Muscle of leg (tissue), 16 donors: Measurements from ENCODE around the gene ARHGDIA. TPM values are rescaled to one million over a fixed set of nuclear protein-coding genes. Genes with fewer than 3 reads are reported as not detected.
"Not testable (repeated sequence)": the region's sequence is repeated elsewhere in the genome, so short reads cannot be mapped to it uniquely, and the experiment has no call there.

ENCODE experiments used
- DNase-seq: peaks from one replicate; pipeline ENCODE4 v3.0.0; 2013
- H3K27ac ChIP-seq: one replicate; pipeline ENCODE4 v1.5.1; 2013; ENCODE audit warnings: mild to moderate bottlenecking, low read length, control low read depth
- H3K27me3 ChIP-seq: one replicate; pipeline ENCODE4 v1.6.1; 2013; ENCODE audit warnings: low read length; ENCODE audit not compliant: control insufficient read depth, insufficient read depth
- H3K36me3 ChIP-seq: one replicate; pipeline ENCODE4 v1.6.1; 2013; ENCODE audit warnings: low read length; ENCODE audit not compliant: control insufficient read depth, insufficient read depth
- H3K4me1 ChIP-seq: one replicate; pipeline ENCODE4 v1.6.1; 2013; ENCODE audit warnings: low read length; ENCODE audit not compliant: control insufficient read depth, insufficient read depth
- H3K4me3 ChIP-seq: one replicate; pipeline ENCODE4 v1.5.1; 2013; ENCODE audit warnings: low read length, control low read depth
- H3K9me3 ChIP-seq: replicated peaks from 2 replicates; pipeline ENCODE4 v1.6.1; 2013; ENCODE audit warnings: low read depth, low read length; ENCODE audit not compliant: control insufficient read depth
- WGBS: methylation state at CpG from one replicate; pipeline ENCODE4 v1.1.5; 2013; ENCODE audit warnings: missing lambda C conversion rate; ENCODE audit not compliant: insufficient coverage; 5-methylcytosine and 5-hydroxymethylcytosine counted together
- long read RNA-seq, 11 donors: transcript quantifications; one replicate each; lab custom pipeline, GENCODE V29; 2026
- polyA plus RNA-seq, 8 donors: library from polyadenylated mRNA; unstranded; fragments of 120-200 nt; gene quantifications; one replicate each; pipeline versions ENCODE4 v1.2.1 to v1.2.3, GENCODE V29; 2013; ENCODE audit warnings: inconsistent platforms in 1 of 8, low replicate concordance in 1 of 8; ENCODE audit not compliant: insufficient read length in 8 of 8, insufficient read depth in 1 of 8
- total RNA-seq: library from RNA; stranded (reverse); fragments of 120-200 nt; gene quantifications from one replicate; pipeline ENCODE4 v1.2.4, GENCODE V29; 2013

Gene ARHGDIA
- 86.0 TPM for total RNA-seq
- polyA plus RNA-seq, result 100 to 1,000 TPM; 145 to 236 (median 190) TPM
- long read RNA-seq, donor 1, transcript ARHGDIA-201 (6 exons, 1,906 nt), result major isoform, 18 of 24 reads
- long read RNA-seq, donor 1, partial matches to known transcripts, result 0 of 24 reads
- long read RNA-seq, donor 1, other reads (novel, unspliced or antisense), result 0 of 24 reads
- long read RNA-seq, donor 2, partial matches to known transcripts, result 0 of 5 reads
- long read RNA-seq, donor 2, other reads (novel, unspliced or antisense), result 0 of 5 reads
- long read RNA-seq, donor 3, transcript ARHGDIA-207 (5 exons, 1,201 nt), result minor isoform, 6 of 62 reads
- long read RNA-seq, donor 3, transcript ARHGDIA-201 (6 exons, 1,906 nt), result major isoform, 49 of 62 reads
- long read RNA-seq, donor 3, partial matches to known transcripts, result 0 of 62 reads
- long read RNA-seq, donor 3, other reads (novel, unspliced or antisense), result 0 of 62 reads
- long read RNA-seq, donor 4, transcript ARHGDIA-207 (5 exons, 1,201 nt), result minor isoform, 10 of 54 reads
- long read RNA-seq, donor 4, transcript ARHGDIA-201 (6 exons, 1,906 nt), result major isoform, 31 of 54 reads
- long read RNA-seq, donor 4, partial matches to known transcripts, result 5 of 54 reads
- long read RNA-seq, donor 4, other reads (novel, unspliced or antisense), result 0 of 54 reads
- long read RNA-seq, donor 5, transcript ARHGDIA-201 (6 exons, 1,906 nt), result major isoform, 80 of 125 reads
- long read RNA-seq, donor 5, transcript ARHGDIA-207 (5 exons, 1,201 nt), result minor isoform, 15 of 125 reads
- long read RNA-seq, donor 5, partial matches to known transcripts, result 22 of 125 reads
- long read RNA-seq, donor 5, other reads (novel, unspliced or antisense), result 0 of 125 reads
- long read RNA-seq, donor 6, transcript ARHGDIA-207 (5 exons, 1,201 nt), result minor isoform, 5 of 59 reads
- long read RNA-seq, donor 6, transcript ARHGDIA-201 (6 exons, 1,906 nt), result major isoform, 44 of 59 reads
- long read RNA-seq, donor 6, partial matches to known transcripts, result 6 of 59 reads
- long read RNA-seq, donor 6, other reads (novel, unspliced or antisense), result 0 of 59 reads
- long read RNA-seq, donor 7, transcript ARHGDIA-207 (5 exons, 1,201 nt), result minor isoform, 5 of 62 reads
- long read RNA-seq, donor 7, transcript ARHGDIA-201 (6 exons, 1,906 nt), result major isoform, 35 of 62 reads
- long read RNA-seq, donor 7, partial matches to known transcripts, result 10 of 62 reads
- long read RNA-seq, donor 7, other reads (novel, unspliced or antisense), result 0 of 62 reads
- long read RNA-seq, donor 8, transcript ARHGDIA-201 (6 exons, 1,906 nt), result major isoform, 18 of 23 reads
- long read RNA-seq, donor 8, partial matches to known transcripts, result 0 of 23 reads
- long read RNA-seq, donor 8, other reads (novel, unspliced or antisense), result 0 of 23 reads
- long read RNA-seq, donor 9, transcript ARHGDIA-201 (6 exons, 1,906 nt), result major isoform, 33 of 64 reads
- long read RNA-seq, donor 9, transcript ARHGDIA-207 (5 exons, 1,201 nt), result minor isoform, 7 of 64 reads
- long read RNA-seq, donor 9, partial matches to known transcripts, result 19 of 64 reads
- long read RNA-seq, donor 9, other reads (novel, unspliced or antisense), result 0 of 64 reads
- long read RNA-seq, donor 10, transcript ARHGDIA-207 (5 exons, 1,201 nt), result minor isoform, 6 of 55 reads
- long read RNA-seq, donor 10, transcript ARHGDIA-201 (6 exons, 1,906 nt), result major isoform, 32 of 55 reads
- long read RNA-seq, donor 10, partial matches to known transcripts, result 7 of 55 reads
- long read RNA-seq, donor 10, other reads (novel, unspliced or antisense), result 0 of 55 reads
- long read RNA-seq, donor 11, transcript ARHGDIA-207 (5 exons, 1,201 nt), result minor isoform, 12 of 60 reads
- long read RNA-seq, donor 11, transcript ARHGDIA-201 (6 exons, 1,906 nt), result major isoform, 32 of 60 reads
- long read RNA-seq, donor 11, partial matches to known transcripts, result 7 of 60 reads
- long read RNA-seq, donor 11, other reads (novel, unspliced or antisense), result 0 of 60 reads

- peak within 1 kb of the TSS; percentile 65 for H3K4me3 ChIP-seq
- WGBS, result under 1% methylated on average over 36 of the region's 64 CpGs
- no peaks in the 10 kb centered on the region for H3K9me3 ChIP-seq
- peak within 1 kb of the TSS; percentile 94 for H3K27ac ChIP-seq
- no peaks in the 10 kb centered on the region for H3K27me3 ChIP-seq
- peaks cover 38% of the 10 kb centered on the region for H3K36me3 ChIP-seq
- peaks cover 55% of the 10 kb centered on the region for H3K4me1 ChIP-seq
- DNase-seq, result no peak
These were observed at the start of gene ARHGDIA for GRCh38 chr17:81870981-81871386. Gene ARHGDIA, minus strand, starts transcription at chr17:81871337. Its CDS starts 1,407 bp downstream, at chr17:81869930.

GRCh38 chr17:81918832-81919545, 47.9 kb upstream of the ARHGDIA start:
- DNase-seq, result no peak
- 86% methylated on average over 10 of the region's 15 CpGs for WGBS
- Histone ChIP-seq H3K27me3 (no peaks in the 10 kb centered on the region), H3K4me3 (no peak overlapping the region), H3K27ac (no peak overlapping the region), H3K36me3 (peaks cover 62% of the 10 kb centered on the region), H3K4me1 (peaks cover 31% of the 10 kb centered on the region), H3K9me3 (no peaks in the 10 kb centered on the region)

GRCh38 chr17:81918333-81918669, 47.2 kb upstream of the ARHGDIA start:
- peaks cover 69% of the 10 kb centered on the region for H3K36me3 ChIP-seq
- H3K9me3 ChIP-seq, DNase-seq, H3K27me3 ChIP-seq: not testable (repeated sequence)
- H3K4me3 ChIP-seq, result peak overlapping the region; percentile 47
- 24% methylated on average over 8 of the region's 9 CpGs for WGBS
- H3K27ac ChIP-seq, result peak overlapping the region; percentile 7
- peaks cover 24% of the 10 kb centered on the region for H3K4me1 ChIP-seq

GRCh38 chr17:81917565-81918332, 46.6 kb upstream of the ARHGDIA start, which contains the start of gene SIRT7:
Gene SIRT7, minus strand, starts transcription at chr17:81918176. Its CDS starts 45 bp downstream, at chr17:81918131.
- Histone ChIP-seq H3K36me3 (peaks cover 72% of the 10 kb centered on the region), H3K4me3 (peak within 1 kb of the TSS; percentile 47), H3K9me3 (no peaks in the 10 kb centered on the region), H3K4me1 (peaks cover 19% of the 10 kb centered on the region), H3K27me3 (no peaks in the 10 kb centered on the region), H3K27ac (peak within 1 kb of the TSS; percentile 7)
- DNase-seq, result peak; percentile 86
- under 1% methylated on average over 85 of the region's 94 CpGs for WGBS

- Histone ChIP-seq H3K27ac (no peak overlapping the region), H3K36me3 (peaks cover 73% of the 10 kb centered on the region), H3K9me3 (no peaks in the 10 kb centered on the region), H3K27me3 (no peaks in the 10 kb centered on the region), H3K4me3 (no peak overlapping the region), H3K4me1 (peaks cover 18% of the 10 kb centered on the region)
- DNase-seq, result no peak
- WGBS, result 88% methylated on average over 10 of the region's 21 CpGs
These were observed 45.3 kb upstream of the ARHGDIA start for GRCh38 chr17:81916234-81917001.

- WGBS, result 96% methylated on average over 9 of the region's 12 CpGs
These were observed 44.2 kb upstream of the ARHGDIA start for GRCh38 chr17:81915331-81915730.

GRCh38 chr17:81914103-81914850, 43.1 kb upstream of the ARHGDIA start:
- Histone ChIP-seq H3K27me3 (no peaks in the 10 kb centered on the region), H3K9me3 (no peaks in the 10 kb centered on the region), H3K27ac (no peak overlapping the region), H3K4me1 (peaks cover 27% of the 10 kb centered on the region), H3K36me3 (peaks cover 53% of the 10 kb centered on the region), H3K4me3 (no peak overlapping the region)
- DNase-seq, result no peak
- 96% methylated on average over 27 of the region's 36 CpGs for WGBS

More at GRCh38 chr17:81915331-81915730, 44.2 kb upstream of the ARHGDIA start:
- Histone ChIP-seq H3K4me1 (peaks cover 23% of the 10 kb centered on the region), H3K4me3 (no peak overlapping the region), H3K9me3 (no peaks in the 10 kb centered on the region), H3K27me3 (no peaks in the 10 kb centered on the region), H3K36me3 (peaks cover 63% of the 10 kb centered on the region), H3K27ac (no peak overlapping the region)
- no peak for DNase-seq
